DND-41 (cell line): Measurements from ENCODE around the gene ENOPH1.
"Not testable (repeated sequence)": the region's sequence is repeated elsewhere in the genome, so short reads cannot be mapped to it uniquely, and the experiment has no call there.

Experiments
- ATAC-seq: fragments of 200-7000 bp; cut with Tn5 transposase; 3 replicates; pipeline ENCODE4 v1.9.1; 2021; ENCODE audit warnings: low read depth; ENCODE audit not compliant: insufficient read depth
- DNase-seq: peaks from one replicate; pipeline ENCODE4 v3.0.0-alpha.2; 2020
- H2AFZ ChIP-seq: 2 replicates; pipeline ENCODE4 v1.6.0; 2012; ENCODE audit warnings: low read depth, low read length
- H3K27ac ChIP-seq: 2 replicates; pipeline ENCODE4 v1.5.1; 2012; ENCODE audit warnings: low read length, inconsistent platforms
- H3K27me3 ChIP-seq: fragments of 200-600 bp; sonication (generic); 2 replicates; pipeline ENCODE4 v1.6.0; 2012; ENCODE audit warnings: low read length, mild to moderate bottlenecking, inconsistent platforms; ENCODE audit not compliant: insufficient read depth, poor library complexity
- H3K36me3 ChIP-seq: 2 replicates; pipeline ENCODE4 v1.5.1; 2012; ENCODE audit warnings: low read length, inconsistent platforms; ENCODE audit not compliant: insufficient read depth
- H3K4me1 ChIP-seq: 2 replicates; pipeline ENCODE4 v1.5.1; 2012; ENCODE audit warnings: mild to moderate bottlenecking, low read length; ENCODE audit not compliant: insufficient read depth
- H3K4me2 ChIP-seq: 2 replicates; pipeline ENCODE4 v1.6.0; 2012; ENCODE audit warnings: mild to moderate bottlenecking, moderate library complexity, low read length, inconsistent platforms; ENCODE audit not compliant: insufficient read depth
- H3K4me3 ChIP-seq, 2 experiments: fragments of 200-600 bp in 1 of 2; shearing (Covaris generic) in 1 of 2; 2 replicates each; pipeline ENCODE4 v1.5.1; 2012 to 2016; ENCODE audit warnings: inconsistent platforms in 2 of 2, low read length in 2 of 2, mild to moderate bottlenecking in 2 of 2, low read depth in 1 of 2, moderate library complexity in 1 of 2
- H3K79me2 ChIP-seq: 2 replicates; pipeline ENCODE4 v1.6.0; 2012; ENCODE audit warnings: low read length, inconsistent platforms; ENCODE audit not compliant: insufficient read depth
- H3K9ac ChIP-seq: 2 replicates; pipeline ENCODE4 v1.6.0; 2012; ENCODE audit warnings: low read depth, mild to moderate bottlenecking, inconsistent platforms, low read length, moderate library complexity
- H3K9me3 ChIP-seq: 2 replicates; pipeline ENCODE4 v1.5.1; 2012; ENCODE audit warnings: low read length, moderate library complexity, mild to moderate bottlenecking, inconsistent platforms; ENCODE audit not compliant: insufficient read depth, severe bottlenecking
- H4K20me1 ChIP-seq: 2 replicates; pipeline ENCODE4 v1.6.0; 2012; ENCODE audit warnings: low read length; ENCODE audit not compliant: insufficient read depth
- EZH2 ChIP-seq: IDR thresholded peaks from 3 replicates; pipeline ENCODE4 v1.6.1; 2012; ENCODE audit warnings: borderline replicate concordance, low read depth, mild to moderate bottlenecking, moderate library complexity, low read length, inconsistent platforms; ENCODE audit not compliant: severe bottlenecking
- TF ChIP-seq, protein P1 (sequence below): IDR thresholded peaks from 2 replicates; pipeline ENCODE4 v1.5.1; 2012; ENCODE audit warnings: borderline replicate concordance, low read length, moderate library complexity, mild to moderate bottlenecking; ENCODE audit not compliant: poor library complexity, severe bottlenecking; ENCODE audit errors: extremely low read depth

The ENOPH1 gene

DNA sequence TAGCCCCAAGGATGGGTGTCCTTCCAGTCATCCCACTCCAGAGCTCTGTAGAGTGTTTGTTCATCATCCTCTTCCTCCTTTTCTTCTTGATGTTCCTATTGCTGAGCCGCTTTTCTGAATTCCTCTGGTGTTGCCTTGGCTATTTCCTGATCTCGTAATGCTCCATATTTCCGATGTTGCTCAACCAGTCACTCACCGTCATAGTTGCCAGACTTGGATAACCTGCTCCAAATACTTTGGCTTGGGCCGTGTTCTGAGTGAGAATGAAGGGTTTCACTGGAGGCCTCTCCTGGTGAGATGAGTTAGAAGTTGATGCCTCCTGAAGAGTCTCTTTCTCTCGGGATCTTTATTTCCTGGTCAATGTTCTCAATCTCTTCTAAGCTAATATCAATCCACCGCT is 28.8 kb upstream of the ENOPH1 start:
- Histone ChIP-seq H3K4me3 (no peak overlapping the region), H4K20me1 (no peaks in the 10 kb centered on the region), H3K4me1 (no peaks in the 10 kb centered on the region), H3K27ac (no peak overlapping the region), H3K36me3 (no peaks in the 10 kb centered on the region), H3K27me3 (peaks cover 2% of the 10 kb centered on the region), H3K79me2 (no peaks in the 10 kb centered on the region), H3K4me2 (no peak overlapping the region), H2AFZ (no peak overlapping the region), H3K9me3 (no peaks in the 10 kb centered on the region), H3K9ac (no peak overlapping the region)
- ATAC-seq (no peak), DNase-seq (no peak)
- TF ChIP-seq, protein P1, sequence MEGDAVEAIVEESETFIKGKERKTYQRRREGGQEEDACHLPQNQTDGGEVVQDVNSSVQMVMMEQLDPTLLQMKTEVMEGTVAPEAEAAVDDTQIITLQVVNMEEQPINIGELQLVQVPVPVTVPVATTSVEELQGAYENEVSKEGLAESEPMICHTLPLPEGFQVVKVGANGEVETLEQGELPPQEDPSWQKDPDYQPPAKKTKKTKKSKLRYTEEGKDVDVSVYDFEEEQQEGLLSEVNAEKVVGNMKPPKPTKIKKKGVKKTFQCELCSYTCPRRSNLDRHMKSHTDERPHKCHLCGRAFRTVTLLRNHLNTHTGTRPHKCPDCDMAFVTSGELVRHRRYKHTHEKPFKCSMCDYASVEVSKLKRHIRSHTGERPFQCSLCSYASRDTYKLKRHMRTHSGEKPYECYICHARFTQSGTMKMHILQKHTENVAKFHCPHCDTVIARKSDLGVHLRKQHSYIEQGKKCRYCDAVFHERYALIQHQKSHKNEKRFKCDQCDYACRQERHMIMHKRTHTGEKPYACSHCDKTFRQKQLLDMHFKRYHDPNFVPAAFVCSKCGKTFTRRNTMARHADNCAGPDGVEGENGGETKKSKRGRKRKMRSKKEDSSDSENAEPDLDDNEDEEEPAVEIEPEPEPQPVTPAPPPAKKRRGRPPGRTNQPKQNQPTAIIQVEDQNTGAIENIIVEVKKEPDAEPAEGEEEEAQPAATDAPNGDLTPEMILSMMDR, result no peak
- no peak for TF ChIP-seq EZH2

DNA sequence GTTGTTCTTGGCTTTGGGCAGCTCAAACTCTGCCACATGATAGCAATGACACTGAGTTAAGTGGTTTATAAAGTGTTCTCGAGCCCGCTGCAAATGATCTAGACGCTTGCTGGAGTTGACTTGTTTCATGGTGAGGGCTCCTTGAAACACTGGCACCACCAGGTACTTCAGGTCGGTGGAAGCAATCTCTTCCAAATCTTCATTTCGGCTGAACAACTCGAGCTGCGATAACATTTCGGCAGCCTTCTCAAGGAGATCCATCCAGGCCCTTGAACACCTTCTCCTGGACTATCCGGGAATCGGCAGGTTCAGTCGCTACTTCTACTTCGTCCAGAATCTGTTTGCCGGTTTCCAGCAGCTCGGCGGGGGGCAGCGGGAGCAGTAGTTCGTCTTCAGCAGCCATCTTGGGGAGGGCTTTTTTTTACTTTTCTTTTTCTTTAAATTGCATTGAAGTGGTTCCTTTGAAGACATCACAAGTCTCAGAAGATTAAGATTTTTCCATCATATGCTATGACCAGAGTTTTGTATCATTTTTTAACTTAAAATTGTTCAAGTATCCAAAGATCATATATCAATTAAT is 28.1 kb upstream of the ENOPH1 start:
- DNase-seq, result no peak
- no peak for TF ChIP-seq EZH2
- TF ChIP-seq, protein P1, result no peak
- no peak overlapping the region for H3K4me2 ChIP-seq
- peaks cover 2% of the 10 kb centered on the region for H3K27me3 ChIP-seq
- H4K20me1 ChIP-seq, result no peaks in the 10 kb centered on the region
- H2AFZ ChIP-seq, result no peak overlapping the region
- no peaks in the 10 kb centered on the region for H3K36me3 ChIP-seq
- H3K4me1 ChIP-seq, result no peaks in the 10 kb centered on the region
- H3K79me2 ChIP-seq, result no peaks in the 10 kb centered on the region
- no peak overlapping the region for H3K9ac ChIP-seq
- no peak for ATAC-seq
- no peak overlapping the region for H3K27ac ChIP-seq
- no peak overlapping the region for H3K4me3 ChIP-seq
- no peaks in the 10 kb centered on the region for H3K9me3 ChIP-seq

DNA sequence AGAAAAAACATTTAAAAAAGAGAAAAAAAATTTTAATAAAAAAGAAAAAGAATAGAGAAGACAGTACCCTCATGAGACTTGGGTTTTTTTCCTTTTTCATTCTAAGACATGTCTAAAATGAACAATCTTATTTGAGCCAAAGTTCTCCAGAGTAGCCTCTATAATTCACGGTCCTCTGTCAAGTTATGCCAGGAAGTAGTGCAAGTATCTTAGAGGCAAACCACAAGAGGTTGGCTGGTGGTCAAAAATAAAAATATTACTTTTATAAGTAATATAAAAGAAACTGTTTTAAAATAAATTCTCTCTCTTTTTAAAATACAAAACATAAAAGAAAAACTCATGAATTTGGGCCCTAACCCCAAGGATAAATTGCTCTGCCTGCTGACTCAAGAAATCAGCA is 26.7 kb upstream of the ENOPH1 start:
- Histone ChIP-seq H3K27ac (no peak overlapping the region), H3K9me3 (no peaks in the 10 kb centered on the region), H3K9ac (no peak overlapping the region), H3K27me3 (peaks cover 2% of the 10 kb centered on the region), H3K4me3 (no peak overlapping the region), H3K4me1 (no peaks in the 10 kb centered on the region), H2AFZ (no peak overlapping the region), H3K79me2 (no peaks in the 10 kb centered on the region), H3K4me2 (no peak overlapping the region), H3K36me3 (no peaks in the 10 kb centered on the region), H4K20me1 (no peaks in the 10 kb centered on the region)
- ATAC-seq (no peak), DNase-seq (no peak)
- TF ChIP-seq, protein P1, result no peak
- no peak for TF ChIP-seq EZH2

DNA sequence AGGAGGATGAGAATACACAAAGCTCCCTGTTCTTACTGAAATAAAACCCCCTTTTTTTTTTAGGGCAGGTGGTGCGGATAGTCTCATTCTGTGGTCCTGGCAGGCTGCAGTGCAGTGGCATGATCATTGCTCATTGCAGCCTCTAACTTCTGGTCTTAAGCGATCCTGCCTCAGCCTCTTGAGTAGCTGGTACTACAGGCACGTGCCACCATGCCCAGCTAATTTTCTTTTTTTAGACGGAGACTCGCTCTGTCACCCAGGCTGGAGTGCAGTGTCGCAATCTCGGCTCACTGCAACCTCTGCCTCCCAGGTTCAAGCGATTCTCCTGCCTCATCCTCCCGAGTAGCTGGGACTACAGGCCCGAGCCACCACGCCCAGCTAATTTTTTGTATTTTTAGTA is 15.3 kb upstream of the ENOPH1 start:
- not testable (repeated sequence) for DNase-seq, H3K4me3 ChIP-seq, H3K9ac ChIP-seq, H3K4me1 ChIP-seq, H2AFZ ChIP-seq, H3K27ac ChIP-seq, H4K20me1 ChIP-seq, H3K9me3 ChIP-seq, H3K4me2 ChIP-seq, H3K36me3 ChIP-seq, H3K79me2 ChIP-seq, ATAC-seq
- H3K27me3 ChIP-seq, result peaks cover 14% of the 10 kb centered on the region
